Heart left ventricle (tissue), 16 donors: ENCODE data around the gene FBXW8. TPM values are rescaled to one million over a fixed set of nuclear protein-coding genes. Genes with fewer than 3 reads are reported as not detected.

Source experiments
- ATAC-seq, 4 donors: fragments of 200-7000 bp; cut with Tn5 transposase; one replicate each; pipeline ENCODE4 v1.9.1; 2020 to 2022; ENCODE audit warnings: moderate library complexity in 4 of 4, mild to moderate bottlenecking in 3 of 4, moderate number of reproducible peaks in 1 of 4
- DNase-seq, 5 donors: peaks; one replicate each; pipeline ENCODE4 v3.0.0-alpha.2; 2020
- H3K27ac ChIP-seq, 12 donors: fragments of 200-600 bp; sonication (generic) in 4 of 12; one replicate each; pipeline versions ENCODE4 v1.5.0 to v1.8.0; 2016 to 2022; ENCODE audit warnings: mild to moderate bottlenecking in 2 of 12
- H3K27me3 ChIP-seq, 9 donors: fragments of 200-600 bp; sonication (generic) in 2 of 9; one replicate each; pipeline versions ENCODE4 v1.5.1 to v1.8.0; 2016 to 2022; ENCODE audit warnings: mild to moderate bottlenecking in 3 of 9
- H3K36me3 ChIP-seq, 9 donors: fragments of 200-600 bp; sonication (generic) in 2 of 9; one replicate each; pipeline versions ENCODE4 v1.5.0 to v1.8.0; 2018 to 2022; ENCODE audit warnings: mild to moderate bottlenecking in 2 of 9
- H3K4me1 ChIP-seq, 12 donors: fragments of 200-600 bp; sonication (generic) in 4 of 12; one replicate each; pipeline versions ENCODE4 v1.5.0 to v1.8.0; 2016 to 2022; ENCODE audit warnings: mild to moderate bottlenecking in 3 of 12
- H3K4me3 ChIP-seq, 12 donors: fragments of 200-600 bp; sonication (generic) in 4 of 12; one replicate each; pipeline versions ENCODE4 v1.5.0 to v1.8.0; 2017 to 2022; ENCODE audit warnings: mild to moderate bottlenecking in 9 of 12, moderate library complexity in 4 of 12
- H3K9me3 ChIP-seq, 12 donors: fragments of 200-600 bp; sonication (generic) in 4 of 12; one replicate each; pipeline versions ENCODE4 v1.5.0 to v1.8.0; 2016 to 2022; ENCODE audit warnings: mild to moderate bottlenecking in 1 of 12
- POLR2A ChIP-seq, 2 donors: fragments of 450-650 bp; IDR thresholded peaks; one replicate each; pipeline ENCODE4 v1.6.1; 2017; ENCODE audit warnings: antibody characterized with exemption in 2 of 2, mild to moderate bottlenecking in 2 of 2, moderate library complexity in 2 of 2
- WGBS, 4 donors: extraction: QIAGEN DNeasy Blood & Tissue Kit in 2 of 4; methylation state at CpG; one replicate each; pipeline versions ENCODE4 v1.1.5 to v1.1.7; 2013 to 2018; 5-methylcytosine and 5-hydroxymethylcytosine counted together
- intact Hi-C, 10 donors: fragments of 100-400 bp; cut with DNase I; formaldehyde crosslinking; loops; one replicate each; pipeline versions ENCODE4 v1.11.1 to v1.14.2; 2022
- polyA plus RNA-seq, 2 donors: library from polyadenylated mRNA; stranded (reverse); fragments of 200-250 nt; gene quantifications; one replicate each; pipeline ENCODE4 v1.2.3, GENCODE V29; 2013
- total RNA-seq, 9 donors: library from RNA; depleted of rRNA in 2 of 9; stranded (reverse); fragments of >200 nt in 2 of 9; fragmentation: NEBNext Ultra II Directional in 3 of 9; extraction: Animal tissue kit (Norgen Biotek cat#: 25700) in 3 of 9; gene quantifications; one replicate each; pipeline versions ENCODE4 v1.1.0 to v1.2.4, GENCODE V29; 2016 to 2023
- TF ChIP-seq, protein P1 (sequence below), 12 donors: fragments of 200-600 bp; sonication (generic) in 4 of 12; IDR thresholded peaks; one replicate each; pipeline versions ENCODE4 v1.5.0 to v1.8.0; 2018 to 2022; ENCODE audit warnings: antibody characterized with exemption in 12 of 12, mild to moderate bottlenecking in 5 of 12
- donor health status: ischemic (EF 13 %, LVEDD 7.1; RV severe dilation, severe dysfunction).
- donor health status: healthy with polysubstance abuse.
- donor health status: DM: no; HTN: yes; CAD: no.
- donor health status: DM: no; HTN: no; CAD: no.
- donor health status: ischemic (EF 25% LVEDD 6.9; RV normal size, moderate dysfunction).
- donor health status: ischemic (EF 25% LVEDD 5.7; RV mildly dilated, moderate dysfunction).
- donor health status: healthy.
- donor health status: DM: yes; HTN: yes; CAD: no.
- donor health status: ischemic (EF 35%, LVEDD 5.7; RV mildly dilated, moderate dysfunction).
- donor health status: nonischemic (EF 11% LVEDD 7.7; RV severe dilation, severe dysfunction).
- donor health status: DM: yes; HTN: yes; CAD: no.
- donor health status: PGD.
- donor health status: ischemic (EF 29% LVEDD 5.4; RV normal size, mild dysfunction).
- donor health status: nonischemic (EF 23%, LVEDD 6.1; RV moderate dilation, normal function).

Gene FBXW8
- total and polyA plus RNA-seq, 11 donors: 2.4 to 9.7 (median 7.0) TPM

DNA sequence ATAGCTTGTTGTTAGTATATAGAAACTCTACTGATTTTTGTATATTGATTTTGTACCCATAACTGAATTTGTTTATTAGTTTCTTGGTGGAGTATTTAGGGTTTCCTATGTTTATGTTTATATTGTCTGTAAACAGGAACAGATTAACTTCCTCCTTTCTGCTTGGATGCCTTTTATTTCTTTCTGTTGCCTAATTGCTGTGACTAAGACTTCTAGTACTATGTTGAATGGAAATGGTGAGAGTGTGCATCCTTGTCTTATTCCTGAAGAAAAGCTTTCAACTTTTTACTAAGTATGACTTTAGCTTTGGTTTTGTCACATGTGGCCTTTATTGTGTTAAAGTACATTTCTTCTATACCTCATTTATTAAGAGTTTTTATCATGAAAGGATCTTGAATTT lies 20.9 kb downstream of the FBXW8 start:
- Histone ChIP-seq H3K27ac (no peak overlapping the region), H3K27me3 (no peaks in the 10 kb centered on the region), H3K36me3 (peaks cover 0 to 30% (median 23%) of the 10 kb centered on the region in 9 donors), H3K4me3 (no peak overlapping the region), H3K4me1 (peaks cover 0 to 41% (median 28%) of the 10 kb centered on the region in 12 donors), H3K9me3 (peaks cover 0 to 3% (median 0%) of the 10 kb centered on the region in 12 donors)
- no peak for ATAC-seq
- no peak for DNase-seq
- no peak for TF ChIP-seq POLR2A (IDR thresholded peaks at IDR 0.05)
- TF ChIP-seq, protein P1, sequence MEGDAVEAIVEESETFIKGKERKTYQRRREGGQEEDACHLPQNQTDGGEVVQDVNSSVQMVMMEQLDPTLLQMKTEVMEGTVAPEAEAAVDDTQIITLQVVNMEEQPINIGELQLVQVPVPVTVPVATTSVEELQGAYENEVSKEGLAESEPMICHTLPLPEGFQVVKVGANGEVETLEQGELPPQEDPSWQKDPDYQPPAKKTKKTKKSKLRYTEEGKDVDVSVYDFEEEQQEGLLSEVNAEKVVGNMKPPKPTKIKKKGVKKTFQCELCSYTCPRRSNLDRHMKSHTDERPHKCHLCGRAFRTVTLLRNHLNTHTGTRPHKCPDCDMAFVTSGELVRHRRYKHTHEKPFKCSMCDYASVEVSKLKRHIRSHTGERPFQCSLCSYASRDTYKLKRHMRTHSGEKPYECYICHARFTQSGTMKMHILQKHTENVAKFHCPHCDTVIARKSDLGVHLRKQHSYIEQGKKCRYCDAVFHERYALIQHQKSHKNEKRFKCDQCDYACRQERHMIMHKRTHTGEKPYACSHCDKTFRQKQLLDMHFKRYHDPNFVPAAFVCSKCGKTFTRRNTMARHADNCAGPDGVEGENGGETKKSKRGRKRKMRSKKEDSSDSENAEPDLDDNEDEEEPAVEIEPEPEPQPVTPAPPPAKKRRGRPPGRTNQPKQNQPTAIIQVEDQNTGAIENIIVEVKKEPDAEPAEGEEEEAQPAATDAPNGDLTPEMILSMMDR (IDR thresholded peaks at IDR 0.05): no peak
- intact Hi-C loops: no loop called here

DNA sequence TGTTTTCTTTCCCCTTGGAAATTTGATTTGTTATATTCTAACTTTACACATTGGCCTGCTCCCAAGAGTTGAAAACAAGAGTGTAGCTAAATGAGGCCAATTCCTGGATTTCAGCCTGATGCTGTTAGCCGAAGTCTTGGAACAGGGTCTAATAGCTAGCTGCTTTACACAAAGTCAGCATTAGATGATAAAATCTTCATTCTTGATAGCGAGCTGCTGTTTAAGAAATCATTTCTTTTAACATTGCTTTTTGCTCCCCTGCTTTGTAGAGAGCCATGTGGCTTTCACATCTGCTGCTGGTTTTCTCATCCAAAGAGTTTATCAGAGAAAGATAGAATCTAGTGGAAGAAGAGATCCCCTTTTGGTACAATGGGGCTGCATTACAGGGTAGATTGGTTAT lies 22.3 kb downstream of the FBXW8 start:
- intact Hi-C loops: no loop called here
- no peak for DNase-seq
- peaks cover 0 to 34% (median 20%) of the 10 kb centered on the region in 12 donors for H3K4me1 ChIP-seq
- H3K36me3 ChIP-seq: peaks cover 0 to 28% (median 19%) of the 10 kb centered on the region in 9 donors
- no peak overlapping the region for H3K4me3 ChIP-seq
- ATAC-seq: no peak
- peaks cover 0 to 3% (median 0%) of the 10 kb centered on the region in 12 donors for H3K9me3 ChIP-seq
- H3K27ac ChIP-seq: no peak overlapping the region
- TF ChIP-seq POLR2A (IDR thresholded peaks at IDR 0.05): no peak
- TF ChIP-seq, protein P1 (IDR thresholded peaks at IDR 0.05): no peak
- H3K27me3 ChIP-seq: no peaks in the 10 kb centered on the region
- 32 to 39% (median 36%) methylated on average over 2 of the region's 2 CpGs for WGBS, 4 donors

DNA sequence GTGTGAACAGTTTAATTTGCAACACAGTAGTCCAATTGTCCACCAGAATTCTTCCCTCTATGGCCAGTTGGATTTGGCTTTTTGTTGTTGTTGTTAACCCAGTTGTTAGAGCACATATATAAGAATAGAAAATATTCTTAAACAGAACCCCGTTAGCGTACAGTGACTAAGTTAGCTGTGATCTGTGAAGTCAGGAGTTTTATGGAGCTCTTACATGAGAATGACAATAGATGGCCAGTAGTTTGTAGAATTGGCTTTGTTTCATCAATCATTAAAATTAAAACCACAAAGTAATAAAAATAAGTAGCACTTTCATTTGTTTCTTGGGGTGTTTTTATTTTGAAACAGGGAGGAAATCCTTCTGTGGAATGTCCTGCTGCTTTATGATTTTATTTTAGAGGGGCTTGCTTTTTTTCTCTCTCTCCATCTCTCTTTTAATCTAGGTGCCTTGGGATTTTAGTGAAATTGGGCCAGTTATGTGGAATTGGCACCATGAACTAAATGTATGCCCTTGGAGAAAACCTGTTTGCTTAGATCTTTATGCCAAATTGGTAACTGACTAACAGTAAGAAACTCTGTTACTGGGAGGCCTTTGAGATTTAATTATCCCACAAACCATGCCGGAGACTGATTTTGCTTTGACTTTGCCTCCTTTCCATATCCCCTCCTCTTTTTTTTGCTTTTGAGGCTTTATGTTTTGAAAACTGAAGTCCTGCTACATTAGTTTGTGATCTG lies 22.9 kb downstream of the FBXW8 start:
- WGBS, 4 donors: 82 to 91% (median 85%) methylated on average over 3 of the region's 3 CpGs
- ATAC-seq: no peak
- Histone ChIP-seq H3K9me3 (peaks cover 0 to 3% (median 0%) of the 10 kb centered on the region in 12 donors), H3K4me1 (peaks cover 0 to 34% (median 20%) of the 10 kb centered on the region in 12 donors), H3K36me3 (peaks cover 0 to 23% (median 13%) of the 10 kb centered on the region in 9 donors), H3K4me3 (no peak overlapping the region), H3K27me3 (no peaks in the 10 kb centered on the region), H3K27ac (no peak overlapping the region)
- DNase-seq: no peak
- intact Hi-C loops: no loop called here
- no peak for TF ChIP-seq POLR2A (IDR thresholded peaks at IDR 0.05)
- TF ChIP-seq, protein P1 (IDR thresholded peaks at IDR 0.05): no peak

DNA sequence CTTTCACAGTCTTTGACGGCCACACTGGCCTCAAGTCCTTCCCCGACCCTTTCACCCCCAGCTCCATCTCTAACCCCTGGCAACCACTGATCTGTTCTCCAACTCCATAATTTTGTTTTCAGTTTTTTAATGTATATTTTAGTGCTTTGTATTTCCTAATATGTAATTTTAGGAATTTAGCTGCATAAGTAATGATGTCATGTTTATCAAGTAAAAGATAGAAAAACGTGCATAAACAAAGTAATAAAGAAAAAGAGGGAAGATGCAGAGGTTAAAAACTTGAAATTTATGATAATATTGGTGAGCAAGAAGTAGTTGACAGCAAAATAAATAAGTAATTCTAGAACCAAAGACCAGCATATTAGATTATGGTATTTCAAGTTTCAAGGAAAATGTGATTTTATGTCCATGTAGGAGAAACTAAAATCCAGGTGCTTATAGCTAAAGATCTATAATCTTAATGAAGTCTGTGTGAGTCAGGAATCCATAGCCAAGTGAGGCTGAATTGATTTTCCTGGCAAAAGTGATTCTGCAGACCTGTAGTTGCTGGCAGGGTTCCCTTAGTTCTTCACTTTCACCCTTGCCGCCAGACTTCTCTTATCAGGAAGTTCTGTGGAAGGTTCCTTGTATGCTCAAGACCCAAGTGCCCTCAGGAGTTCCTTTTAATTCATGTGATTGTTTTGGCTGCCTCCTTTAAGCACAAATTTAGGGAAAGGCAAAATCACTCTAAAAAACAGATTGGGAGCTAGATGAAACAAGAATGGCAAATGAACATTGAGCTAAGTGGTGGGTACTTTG lies 24.4 kb downstream of the FBXW8 start:
- no peak overlapping the region for H3K4me3 ChIP-seq
- ATAC-seq (no peak), DNase-seq (no peak)

More for the DNA sequence above, 24.4 kb downstream of the FBXW8 start:
- peaks cover 0 to 44% (median 22%) of the 10 kb centered on the region in 12 donors for H3K4me1 ChIP-seq
- H3K27ac ChIP-seq: no peak overlapping the region
- intact Hi-C loops: no loop called here
- no peaks in the 10 kb centered on the region for H3K27me3 ChIP-seq
- peaks cover 0 to 10% (median 0%) of the 10 kb centered on the region in 9 donors for H3K36me3 ChIP-seq
- TF ChIP-seq, protein P1 (IDR thresholded peaks at IDR 0.05): no peak
- no peak for TF ChIP-seq POLR2A (IDR thresholded peaks at IDR 0.05)
- WGBS, 4 donors: 71 to 79% (median 74%) methylated on average over 4 of the region's 4 CpGs
- H3K9me3 ChIP-seq: peaks cover 0 to 3% (median 0%) of the 10 kb centered on the region in 12 donors
